PFSK-1 (cell line): ENCODE results near the gene HECTD2.

Experiments used
- FOXP2 ChIP-seq: optimal IDR thresholded peaks from 2 replicates; pipeline ENCODE3; 2011; ENCODE audit warnings: borderline replicate concordance, control low read depth, inconsistent platforms; ENCODE audit not compliant: insufficient read depth; ENCODE audit errors: extremely low read length, extremely low read depth
- POLR2AphosphoS5 ChIP-seq: IDR thresholded peaks from 2 replicates; pipeline ENCODE4 v1.6.1; 2012; ENCODE audit warnings: low read depth, mild to moderate bottlenecking, control low read depth, low read length, moderate library complexity
- SIN3A ChIP-seq: IDR thresholded peaks from 2 replicates; pipeline ENCODE4 v1.6.1; 2012; ENCODE audit warnings: mild to moderate bottlenecking, low read length, moderate library complexity, borderline replicate concordance; ENCODE audit not compliant: insufficient read depth
- TAF1 ChIP-seq: IDR thresholded peaks from 2 replicates; pipeline ENCODE4 v1.6.1; 2012; ENCODE audit warnings: low read length, control low read depth, borderline replicate concordance; ENCODE audit not compliant: insufficient read depth
- TF ChIP-seq, protein P1 (sequence below), 2 experiments: IDR thresholded peaks; 2 replicates each; pipeline versions ENCODE4 v1.6.1 to v1.8.0; 2011 to 2012; ENCODE audit warnings: low read depth in 2 of 2, low read length in 2 of 2, control low read depth in 1 of 2, inconsistent platforms in 1 of 2, mild to moderate bottlenecking in 1 of 2, moderate library complexity in 1 of 2; ENCODE audit not compliant: insufficient read depth in 1 of 2

Gene HECTD2

DNA sequence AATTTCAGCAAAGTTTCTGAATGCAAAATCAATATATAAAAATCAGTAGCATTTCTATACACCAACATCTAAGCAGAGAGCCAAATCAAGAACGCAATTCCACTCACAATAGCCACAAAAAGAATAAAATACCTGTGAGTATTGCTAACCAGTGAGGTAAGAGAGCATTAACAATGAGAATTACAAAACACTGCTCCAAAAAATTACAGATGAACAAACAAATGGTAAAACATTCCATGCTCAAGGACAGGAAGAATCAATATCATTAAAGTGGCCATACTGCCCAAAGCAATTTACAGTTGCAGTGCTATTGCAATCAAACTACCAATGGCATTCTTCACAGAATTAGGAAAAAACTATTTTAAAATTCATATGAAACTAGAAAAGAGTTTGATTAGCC is 61.5 kb downstream of the HECTD2 start:
- TF ChIP-seq POLR2AphosphoS5: no peak
- TF ChIP-seq SIN3A: no peak
- TF ChIP-seq, protein P1, sequence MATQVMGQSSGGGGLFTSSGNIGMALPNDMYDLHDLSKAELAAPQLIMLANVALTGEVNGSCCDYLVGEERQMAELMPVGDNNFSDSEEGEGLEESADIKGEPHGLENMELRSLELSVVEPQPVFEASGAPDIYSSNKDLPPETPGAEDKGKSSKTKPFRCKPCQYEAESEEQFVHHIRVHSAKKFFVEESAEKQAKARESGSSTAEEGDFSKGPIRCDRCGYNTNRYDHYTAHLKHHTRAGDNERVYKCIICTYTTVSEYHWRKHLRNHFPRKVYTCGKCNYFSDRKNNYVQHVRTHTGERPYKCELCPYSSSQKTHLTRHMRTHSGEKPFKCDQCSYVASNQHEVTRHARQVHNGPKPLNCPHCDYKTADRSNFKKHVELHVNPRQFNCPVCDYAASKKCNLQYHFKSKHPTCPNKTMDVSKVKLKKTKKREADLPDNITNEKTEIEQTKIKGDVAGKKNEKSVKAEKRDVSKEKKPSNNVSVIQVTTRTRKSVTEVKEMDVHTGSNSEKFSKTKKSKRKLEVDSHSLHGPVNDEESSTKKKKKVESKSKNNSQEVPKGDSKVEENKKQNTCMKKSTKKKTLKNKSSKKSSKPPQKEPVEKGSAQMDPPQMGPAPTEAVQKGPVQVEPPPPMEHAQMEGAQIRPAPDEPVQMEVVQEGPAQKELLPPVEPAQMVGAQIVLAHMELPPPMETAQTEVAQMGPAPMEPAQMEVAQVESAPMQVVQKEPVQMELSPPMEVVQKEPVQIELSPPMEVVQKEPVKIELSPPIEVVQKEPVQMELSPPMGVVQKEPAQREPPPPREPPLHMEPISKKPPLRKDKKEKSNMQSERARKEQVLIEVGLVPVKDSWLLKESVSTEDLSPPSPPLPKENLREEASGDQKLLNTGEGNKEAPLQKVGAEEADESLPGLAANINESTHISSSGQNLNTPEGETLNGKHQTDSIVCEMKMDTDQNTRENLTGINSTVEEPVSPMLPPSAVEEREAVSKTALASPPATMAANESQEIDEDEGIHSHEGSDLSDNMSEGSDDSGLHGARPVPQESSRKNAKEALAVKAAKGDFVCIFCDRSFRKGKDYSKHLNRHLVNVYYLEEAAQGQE (IDR thresholded peaks at IDR 0.05; ENCODE audit: insufficient read depth in 1 of 2, low read depth in 2 of 2, low read length in 2 of 2): no peak
- no peak for TF ChIP-seq FOXP2
- no peak for TF ChIP-seq TAF1

DNA sequence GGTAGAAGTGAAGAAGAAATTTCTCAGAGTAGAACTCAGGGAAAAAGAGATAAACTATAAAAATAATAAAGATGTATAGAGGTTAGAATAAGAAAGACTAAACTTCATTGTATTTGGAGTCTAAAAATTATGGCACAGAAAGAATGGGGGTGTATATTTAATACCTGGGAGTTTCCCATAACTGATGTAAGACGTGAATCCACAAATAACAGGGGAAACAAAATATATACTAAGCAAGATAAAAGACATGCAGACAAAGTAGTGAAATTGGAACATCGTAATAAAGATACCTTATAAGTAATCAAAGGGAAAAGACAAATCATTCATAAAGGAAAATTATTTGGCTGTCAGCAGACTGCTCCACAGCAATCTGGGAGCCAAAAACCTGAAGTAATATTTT is 62.8 kb downstream of the HECTD2 start:
- no peak for TF ChIP-seq SIN3A
- no peak for TF ChIP-seq FOXP2
- TF ChIP-seq, protein P1 (IDR thresholded peaks at IDR 0.05; ENCODE audit: insufficient read depth in 1 of 2, low read depth in 2 of 2, low read length in 2 of 2): no peak
- TF ChIP-seq TAF1: no peak
- no peak for TF ChIP-seq POLR2AphosphoS5

DNA sequence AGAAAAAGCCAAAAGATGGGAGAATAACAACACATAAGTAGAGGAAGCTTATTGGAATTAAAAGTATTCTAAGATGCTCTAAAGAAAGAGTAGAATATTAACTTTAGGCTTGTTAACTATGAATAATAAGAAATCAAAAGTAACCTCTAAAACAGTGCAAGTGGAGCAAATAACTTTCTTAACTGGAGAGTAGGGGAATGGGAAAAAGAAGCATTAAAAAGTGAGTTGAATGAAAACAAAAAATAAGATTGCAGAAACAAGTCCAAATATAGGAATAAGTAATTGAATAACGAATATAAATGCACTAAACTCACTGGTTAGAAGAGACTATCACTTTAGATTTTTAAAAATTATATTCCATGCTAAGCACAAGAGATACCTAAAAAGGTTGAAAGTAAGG is 63.9 kb downstream of the HECTD2 start:
- TF ChIP-seq SIN3A (no peak), POLR2AphosphoS5 (no peak), TAF1 (no peak), FOXP2 (no peak)
- TF ChIP-seq, protein P1 (IDR thresholded peaks at IDR 0.05; ENCODE audit: insufficient read depth in 1 of 2, low read depth in 2 of 2, low read length in 2 of 2): no peak

DNA sequence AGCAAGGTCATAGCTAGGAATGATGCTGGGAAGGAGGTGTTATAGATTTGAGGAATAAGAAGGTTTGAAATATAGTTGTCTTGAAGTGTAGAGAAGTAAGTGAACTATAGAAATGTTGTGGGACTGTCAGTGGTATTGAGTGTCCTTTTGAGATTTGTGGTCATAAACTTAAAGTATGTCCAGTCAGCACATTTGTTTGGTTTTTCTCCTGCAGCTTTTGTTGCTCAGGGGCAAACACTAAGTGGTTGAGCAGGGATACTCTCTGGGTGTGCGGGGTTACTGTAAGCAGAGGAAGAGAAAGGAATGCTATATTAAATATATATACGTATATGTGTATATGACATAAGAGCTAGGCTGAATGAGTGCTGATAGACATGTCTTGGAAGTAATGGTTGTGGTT is 67.1 kb downstream of the HECTD2 start:
- TF ChIP-seq TAF1 (no peak), POLR2AphosphoS5 (no peak), SIN3A (no peak), FOXP2 (no peak)
- TF ChIP-seq, protein P1 (IDR thresholded peaks at IDR 0.05; ENCODE audit: insufficient read depth in 1 of 2, low read depth in 2 of 2, low read length in 2 of 2): no peak

DNA sequence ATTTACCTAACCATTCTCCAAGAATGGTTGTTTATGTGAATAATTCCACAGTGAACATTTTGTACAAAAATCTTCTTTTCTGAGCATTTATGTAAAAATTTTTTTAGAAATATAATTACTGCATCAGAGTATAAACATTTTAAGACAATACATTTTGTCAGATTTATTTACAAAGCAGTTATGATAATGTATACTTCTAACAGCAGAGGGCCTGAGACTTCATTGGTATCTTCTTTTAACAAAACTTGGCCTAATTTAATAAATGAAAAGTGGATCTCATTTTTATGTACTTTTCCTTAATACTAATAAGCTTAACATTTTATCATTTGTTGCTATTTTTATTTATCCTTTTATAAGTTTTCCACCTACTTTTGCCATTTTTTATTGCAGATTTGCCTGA is 69.4 kb downstream of the HECTD2 start:
- TF ChIP-seq FOXP2: no peak
- TF ChIP-seq POLR2AphosphoS5: no peak

DNA sequence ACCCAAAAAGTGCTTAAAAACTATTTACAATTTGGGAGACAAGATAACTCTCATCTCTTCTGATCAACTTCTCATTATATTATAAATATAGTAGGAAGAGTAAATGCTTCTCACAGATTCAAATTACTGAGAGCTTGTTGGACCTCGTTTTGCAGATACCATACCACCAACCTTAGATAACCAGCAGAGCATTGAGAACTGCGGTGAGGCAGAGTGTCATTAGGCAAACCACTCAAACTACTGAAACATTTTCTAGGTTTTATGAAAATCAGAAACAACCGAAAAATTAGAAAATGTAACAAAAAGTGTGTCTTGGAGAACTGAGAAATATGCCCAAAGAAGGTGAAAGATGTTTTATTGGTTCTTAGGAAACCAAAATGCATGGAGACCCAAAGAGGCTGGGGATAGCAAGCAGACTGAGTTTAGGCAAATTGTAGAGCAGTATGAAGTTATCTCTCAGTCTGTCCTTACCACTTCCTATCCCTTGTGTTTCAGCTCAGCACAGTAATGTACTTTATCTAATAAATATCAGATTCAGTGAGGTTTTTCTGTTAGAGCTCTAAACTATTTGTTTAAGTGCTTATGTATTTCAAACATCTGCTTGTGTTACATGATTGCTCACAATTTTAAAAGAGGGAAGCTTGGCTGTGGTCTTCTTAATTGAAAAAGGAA is 77.9 kb downstream of the HECTD2 start:
- TF ChIP-seq, protein P1 (IDR thresholded peaks at IDR 0.05; ENCODE audit: insufficient read depth in 1 of 2, low read depth in 2 of 2, low read length in 2 of 2): no peak
- TF ChIP-seq SIN3A (no peak), POLR2AphosphoS5 (no peak), TAF1 (no peak), FOXP2 (no peak)
